NOMO-1 treated with DMSO at 0.1 percent for 48 hours (cell line): ENCODE data around the gene RGS7.

ENCODE experiments used
- DNase-seq: peaks from one replicate; lab custom pipeline; 2025; ENCODE audit not compliant: unreplicated experiment; lab: John Stamatoyannopoulos, UW

The RGS7 gene

DNA sequence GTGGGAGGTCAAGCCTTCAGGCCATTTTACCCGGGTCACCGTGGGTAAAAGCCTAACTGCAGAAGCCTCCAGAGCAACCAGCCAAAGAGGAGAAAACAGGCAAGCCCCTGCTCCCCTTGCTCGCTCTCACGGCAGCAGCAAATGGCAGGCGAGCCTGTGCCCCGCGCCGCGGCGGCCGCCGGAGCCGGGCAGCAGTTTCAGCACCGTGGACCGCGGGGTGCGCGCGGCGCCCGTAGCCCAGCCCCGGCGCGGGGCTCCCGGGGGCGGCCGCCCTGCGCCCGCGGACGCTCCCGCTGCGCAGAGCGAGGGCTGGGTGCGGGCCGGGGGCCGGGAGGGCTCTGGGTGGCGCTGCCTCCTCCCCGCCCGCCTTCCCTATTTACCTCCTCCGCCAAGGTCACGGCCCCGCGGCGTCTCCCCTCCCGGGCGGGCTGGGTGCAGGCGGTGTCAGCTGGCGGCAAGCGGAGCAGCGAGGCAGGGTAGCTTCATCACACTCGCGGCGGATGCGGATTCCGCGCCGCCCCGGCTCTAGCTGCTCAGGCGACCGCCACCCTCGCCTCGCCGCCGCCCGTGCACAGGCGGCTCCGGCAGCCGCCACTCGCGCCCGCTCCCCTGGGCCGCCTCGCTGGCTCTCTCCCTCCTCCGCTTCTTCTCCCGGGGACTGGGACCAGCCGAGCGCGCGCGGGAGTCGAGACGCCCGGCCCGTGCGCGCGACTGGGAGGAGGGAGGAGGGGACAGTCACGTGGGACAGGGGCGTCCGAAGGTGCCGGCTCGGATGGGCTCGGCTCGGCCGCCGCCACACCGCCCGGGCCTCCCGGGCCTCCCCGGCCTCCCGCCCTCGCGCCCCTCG, at the start of gene RGS7:
TSS of gene RGS7 (minus strand) at position 687 of the 847 bp plus-strand sequence.
- DNase-seq = no peak

DNA sequence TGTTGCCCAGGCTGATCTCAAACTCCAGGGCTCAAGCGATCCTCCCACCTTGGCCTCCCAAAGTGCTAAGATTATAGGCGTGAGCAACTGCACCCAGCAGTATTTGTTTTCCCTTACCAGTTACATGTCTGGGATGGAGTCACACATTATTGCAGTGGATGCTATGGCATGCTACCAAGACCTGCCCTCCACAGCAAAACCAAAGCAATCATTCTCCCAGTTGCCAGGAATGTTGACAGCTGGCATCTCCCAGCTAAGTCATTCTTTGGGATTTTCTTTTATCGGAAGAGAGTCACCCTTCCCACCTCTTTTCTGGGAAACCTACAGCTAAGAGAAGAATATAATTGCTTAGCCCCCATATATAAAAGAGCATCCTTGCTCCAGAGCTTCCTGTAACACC, 49.4 kb upstream of the RGS7 start:
- DNase-seq = no peak

DNA sequence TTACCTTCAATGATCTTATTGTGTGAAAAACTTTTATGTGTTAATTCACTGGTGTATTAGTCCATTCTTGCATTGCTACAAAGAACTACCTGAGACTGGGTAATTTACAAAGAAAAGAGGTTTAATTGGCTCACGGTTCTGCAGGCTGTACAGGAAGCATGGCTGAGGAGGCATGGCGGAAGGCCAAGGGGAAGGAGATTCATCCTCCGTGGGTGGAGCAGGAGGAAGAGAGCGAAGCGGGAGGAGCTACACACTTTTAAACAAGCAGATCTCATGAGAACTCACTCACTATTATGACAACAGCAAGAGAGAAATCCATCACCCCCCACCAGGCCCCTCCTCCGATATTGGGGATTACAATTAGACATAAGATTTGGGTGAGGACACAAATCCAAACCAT, 44.2 kb upstream of the RGS7 start:
- DNase-seq = no peak

DNA sequence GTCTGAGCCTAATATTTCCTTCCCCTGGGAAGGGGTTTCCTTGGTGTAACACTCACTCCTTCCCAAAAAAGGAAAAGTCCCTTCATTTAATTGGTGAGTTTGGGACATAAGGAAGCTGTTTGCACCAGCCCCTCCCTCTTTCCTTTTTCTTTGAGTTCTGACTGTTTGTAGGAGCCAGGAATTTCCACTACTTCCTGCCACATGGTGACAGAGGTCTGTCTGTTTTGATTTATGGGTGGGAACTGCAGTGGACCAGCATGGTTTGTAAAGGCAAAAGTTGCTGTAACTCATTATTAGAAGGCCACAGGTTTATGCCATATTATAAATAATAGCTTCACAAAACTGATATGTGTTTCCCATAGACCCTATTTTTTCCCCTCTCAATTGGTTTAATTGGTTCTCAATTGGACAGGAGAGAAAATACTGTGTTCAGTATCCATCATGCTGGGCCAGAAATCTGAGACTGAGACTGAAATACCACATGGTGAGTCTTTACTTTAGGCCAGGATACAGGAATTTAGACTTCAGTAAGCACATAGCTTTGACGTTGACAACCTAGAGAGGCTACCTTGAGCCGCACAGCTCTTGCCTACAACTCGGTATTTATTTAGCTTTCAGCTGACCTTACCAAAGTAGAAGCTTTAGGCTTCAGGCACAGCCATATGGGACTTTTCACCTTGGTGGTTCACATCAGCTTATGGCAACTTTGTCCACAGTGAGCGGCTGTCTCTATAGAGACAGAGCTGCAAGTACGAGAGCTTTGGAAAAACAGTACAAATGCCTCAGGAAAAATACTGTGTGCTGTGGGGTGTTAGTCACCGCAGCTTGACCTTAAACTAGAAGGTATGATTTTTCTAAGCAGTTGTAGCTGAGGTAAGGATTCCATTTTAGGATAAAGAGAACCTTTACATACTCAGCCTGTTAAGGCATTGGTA, 40.0 kb upstream of the RGS7 start:
- DNase-seq = no peak

DNA sequence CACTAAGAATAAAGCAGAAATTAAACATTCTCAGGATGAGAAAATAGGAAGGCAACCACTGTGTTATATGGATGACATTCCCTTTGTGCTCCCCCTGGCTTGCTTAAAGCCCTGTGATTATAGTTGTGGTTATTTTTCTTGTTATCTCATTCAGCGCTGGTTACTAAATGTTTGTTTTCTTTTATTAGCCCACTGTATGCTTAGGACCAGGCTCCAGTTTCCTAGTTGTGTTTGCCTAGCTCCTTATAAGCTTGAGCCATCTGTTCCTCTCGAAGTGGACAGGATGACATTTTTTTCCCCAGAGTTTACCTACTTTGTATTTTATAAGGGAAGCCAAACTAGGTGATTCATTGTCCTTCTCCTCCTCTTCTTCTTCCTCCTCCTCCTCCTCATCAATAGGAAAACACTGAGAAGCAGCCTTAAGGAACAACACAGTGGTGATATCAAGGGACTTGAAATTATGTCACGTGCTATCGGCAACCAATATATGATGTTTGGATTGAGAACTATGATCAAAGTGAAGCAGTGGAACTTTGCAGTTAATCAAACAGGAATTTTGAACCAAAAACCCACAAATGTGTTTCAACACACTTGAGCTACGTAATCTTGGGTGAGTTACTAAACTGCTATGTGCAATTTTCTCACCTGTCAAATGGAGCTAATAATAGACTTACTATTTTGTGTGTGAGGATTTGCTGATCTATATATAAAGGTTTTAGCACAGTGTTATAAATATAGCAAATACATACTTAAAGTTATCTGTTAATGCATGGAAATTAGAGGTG, 35.1 kb upstream of the RGS7 start:
- no peak for DNase-seq

DNA sequence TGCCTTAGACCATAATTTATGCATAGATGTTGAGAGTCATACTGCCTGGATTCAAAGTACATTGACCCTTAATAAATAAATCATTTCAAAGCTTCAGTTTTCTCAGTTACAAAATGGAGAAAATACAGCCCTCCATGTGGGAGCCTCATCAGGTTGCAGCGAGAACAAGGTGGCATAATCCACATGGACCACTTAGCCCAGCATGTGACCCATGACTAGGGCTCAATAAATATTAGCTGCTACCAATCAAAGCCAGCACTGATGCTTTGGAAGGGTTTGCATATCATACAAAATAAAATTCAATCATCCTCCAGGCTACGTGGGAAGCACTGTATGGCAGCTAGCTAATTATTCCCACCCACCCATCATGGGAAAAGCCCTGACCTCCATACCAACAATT, 33.5 kb upstream of the RGS7 start:
- DNase-seq = no peak

DNA sequence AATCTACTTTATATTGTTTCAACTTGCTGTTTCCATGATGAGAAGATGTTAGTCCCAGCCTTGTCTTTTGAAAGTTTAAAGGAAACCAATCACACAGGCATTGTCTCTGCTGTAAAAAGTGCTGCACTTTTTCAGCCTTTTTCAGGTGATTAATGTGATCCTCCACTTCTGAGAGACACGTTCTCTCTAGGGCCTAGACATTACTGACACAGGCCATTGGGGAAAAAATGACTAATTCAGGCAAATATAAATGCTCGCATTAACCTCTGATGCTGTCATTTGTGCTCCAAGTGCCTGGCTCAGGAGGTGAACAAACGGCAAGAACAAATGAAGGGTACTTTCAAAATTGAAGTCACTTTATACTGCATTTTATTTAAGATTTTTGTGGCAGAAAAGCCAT, 32.4 kb upstream of the RGS7 start:
- no peak for DNase-seq

DNA sequence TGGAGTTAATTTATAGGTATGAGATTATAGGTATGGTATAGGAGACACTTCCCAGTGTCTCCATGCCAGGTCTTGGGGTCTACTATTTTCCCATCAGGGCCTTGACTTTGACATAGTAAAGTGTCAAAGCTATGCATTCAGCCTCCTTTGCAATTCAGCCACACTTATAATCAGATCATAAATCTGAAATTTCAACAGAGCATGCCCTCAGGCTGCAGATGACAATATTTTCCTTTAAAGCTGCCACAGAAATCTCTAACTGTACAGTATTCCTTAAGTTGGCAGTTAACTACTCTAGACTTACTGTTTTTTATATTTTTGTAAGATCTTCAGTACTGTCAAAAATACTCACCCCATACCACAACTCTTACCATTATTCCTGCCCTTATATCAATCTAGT, 30.2 kb upstream of the RGS7 start:
- no peak for DNase-seq

DNA sequence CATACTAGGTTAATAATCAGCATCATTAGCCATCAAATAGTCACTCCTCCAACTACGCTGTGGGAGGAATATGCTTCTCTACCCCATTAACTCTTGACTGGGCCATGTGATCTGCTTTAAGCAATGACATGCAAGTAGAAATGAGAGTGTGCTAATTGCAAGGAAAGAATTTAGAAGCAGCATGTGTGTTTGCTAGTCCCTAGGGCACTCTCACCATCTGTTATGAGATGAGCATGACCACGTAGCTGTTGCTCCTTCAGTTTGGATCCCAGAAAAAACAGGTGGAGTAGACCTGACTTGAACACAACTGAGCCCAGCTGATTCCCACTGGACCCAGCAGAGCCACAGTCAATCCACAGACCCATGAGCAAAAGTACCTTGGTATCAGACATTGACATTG, 19.7 kb upstream of the RGS7 start:
- no peak for DNase-seq

DNA sequence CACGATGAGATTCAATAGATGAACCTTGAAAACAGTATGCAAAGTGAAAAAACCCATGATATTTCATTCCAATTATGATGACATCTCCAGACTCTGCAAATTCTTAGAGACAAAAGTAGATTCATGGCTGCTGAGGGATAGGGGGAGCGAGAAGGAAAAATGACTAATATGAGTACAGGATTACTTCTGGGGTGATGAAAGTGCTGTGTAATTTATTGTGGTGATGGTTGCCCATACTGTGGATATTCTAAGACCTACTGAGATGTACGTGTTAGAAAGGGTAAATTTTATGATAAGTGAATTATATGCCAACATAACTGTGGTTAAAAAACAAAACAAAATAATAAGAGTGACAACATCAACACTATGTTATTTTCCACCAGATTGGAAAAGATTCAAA, 18.9 kb upstream of the RGS7 start:
- DNase-seq = no peak

DNA sequence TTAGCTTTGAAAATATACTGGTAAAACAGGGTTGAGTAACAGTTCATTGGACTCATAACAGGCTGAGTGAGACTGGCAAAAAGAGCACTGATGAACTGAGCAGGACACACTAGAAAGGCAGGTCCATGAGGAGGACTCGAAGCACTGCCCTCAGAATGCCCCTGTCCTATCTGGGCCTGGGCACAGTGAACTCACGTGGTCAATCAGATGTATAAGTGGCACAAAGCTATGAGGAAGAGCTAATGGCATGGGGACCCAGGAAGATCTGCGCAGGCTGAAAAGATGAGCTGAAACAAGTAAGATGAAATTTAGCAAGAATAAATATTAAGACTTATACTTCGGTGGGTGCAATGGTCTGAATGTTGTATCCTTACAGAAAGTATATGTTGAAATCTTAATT, 9.2 kb upstream of the RGS7 start:
- DNase-seq = no peak

DNA sequence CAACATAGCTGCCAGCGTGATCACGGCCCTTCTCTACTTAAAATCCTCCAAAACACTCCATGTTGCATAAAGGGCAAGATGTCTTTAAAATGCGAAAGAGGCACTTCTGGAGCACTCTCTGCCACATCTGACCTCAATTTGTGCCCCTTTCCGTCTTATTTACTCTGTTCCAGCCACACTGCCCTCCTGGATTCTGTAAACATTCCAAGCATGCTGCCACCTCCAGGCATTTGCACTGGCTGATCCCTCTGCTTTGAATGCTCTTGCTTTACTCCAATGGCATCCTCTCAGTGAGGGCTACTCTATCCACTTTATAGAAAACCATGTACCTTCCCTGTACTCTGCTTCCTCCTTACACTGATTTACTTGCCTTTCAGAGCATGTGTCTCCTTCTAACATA, 5.3 kb upstream of the RGS7 start:
- no peak for DNase-seq

DNA sequence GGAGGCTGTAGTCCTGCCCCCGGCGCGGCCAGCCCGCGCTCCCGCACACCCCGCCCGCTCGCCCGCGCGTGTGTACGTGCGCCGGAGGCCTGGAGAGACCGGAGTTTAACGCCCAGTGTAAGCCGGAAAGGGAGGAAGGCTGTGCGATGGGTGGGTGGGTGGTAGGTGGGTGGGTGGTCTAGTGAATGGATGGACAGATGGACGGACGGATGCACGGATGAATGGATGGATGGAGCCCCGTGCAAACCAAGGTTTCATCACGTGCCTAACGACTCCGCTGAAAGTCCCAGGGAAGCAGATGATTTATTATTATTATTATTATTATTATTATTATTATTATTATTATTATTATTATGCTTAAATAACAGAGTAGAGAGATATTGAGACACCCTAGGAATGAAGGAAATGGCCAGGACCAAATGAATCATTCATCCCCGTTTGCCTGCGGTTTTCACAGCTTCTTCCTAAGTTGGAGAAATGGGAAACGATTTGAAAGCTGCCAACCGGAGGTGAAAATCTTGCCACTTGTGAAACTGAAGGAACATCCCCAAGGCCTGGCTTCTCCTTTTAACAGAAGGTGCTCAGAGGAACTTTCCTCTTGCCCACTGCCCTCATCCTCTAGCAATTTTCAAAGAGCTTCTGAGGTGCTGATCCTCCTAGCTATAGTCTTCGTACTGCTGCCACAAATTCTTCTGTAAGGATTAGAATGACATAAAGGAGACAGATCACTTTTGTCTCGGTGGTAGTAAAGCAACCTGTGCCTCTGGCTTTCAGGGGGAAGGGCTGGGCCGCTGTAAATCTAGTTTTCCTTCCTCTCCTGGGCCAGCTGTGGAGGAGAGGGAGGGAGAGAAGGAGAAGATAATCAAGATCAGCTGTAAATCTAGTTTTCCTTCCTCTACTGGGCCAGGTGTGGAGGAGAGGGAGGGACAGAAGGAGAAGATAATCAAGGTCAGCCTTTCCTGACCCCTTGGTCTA, 648 bp upstream of the RGS7 start:
- no peak for DNase-seq

DNA sequence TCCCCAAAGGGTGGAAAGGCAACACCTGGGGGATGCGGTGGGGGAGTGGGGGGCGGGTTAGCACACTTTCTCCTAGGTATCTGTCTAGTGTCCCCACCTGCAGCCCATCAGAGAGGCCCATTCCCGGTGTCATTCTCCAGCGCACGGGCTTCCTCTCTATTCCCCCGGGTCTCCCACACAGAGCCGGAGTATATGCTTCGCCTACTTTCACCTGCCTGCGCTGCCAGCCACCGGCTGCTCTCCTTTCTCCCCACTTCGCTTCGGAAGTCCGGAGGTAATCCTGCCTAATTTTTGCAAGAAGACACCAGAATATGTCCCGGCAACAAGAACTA, 852 bp downstream of the RGS7 start:
- DNase-seq = no peak

DNA sequence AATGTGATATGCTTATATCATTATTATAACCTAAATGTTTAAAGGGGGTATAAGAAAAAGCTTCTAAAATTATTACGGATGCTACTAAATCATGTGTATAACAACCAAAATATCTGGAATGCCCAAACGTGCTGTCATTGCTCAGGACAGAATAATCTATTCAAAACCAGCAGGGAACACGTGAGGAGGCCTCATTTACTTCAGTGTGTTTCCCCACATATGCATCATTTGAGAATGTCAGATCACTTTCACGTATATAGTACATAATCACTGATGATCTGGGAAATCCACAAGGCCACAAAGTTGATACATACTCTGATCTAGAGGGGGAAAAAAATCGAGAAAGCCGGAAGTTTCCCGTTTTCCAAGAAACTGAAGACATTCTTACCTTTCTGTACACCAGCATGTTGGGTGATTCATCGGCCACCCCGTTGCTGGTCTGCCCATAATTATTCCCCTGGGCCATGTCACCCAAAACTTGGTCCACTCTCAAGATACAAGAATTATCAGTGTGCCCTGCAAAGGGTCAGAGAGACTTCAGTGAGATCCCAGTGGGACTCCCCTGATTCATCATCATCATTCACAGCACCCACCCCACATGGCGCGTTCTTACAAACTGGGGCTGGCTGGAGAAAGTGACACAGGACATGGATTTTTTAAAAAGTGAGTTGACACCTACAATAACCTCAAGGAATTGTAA, 1.5 kb downstream of the RGS7 start:
- no peak for DNase-seq

DNA sequence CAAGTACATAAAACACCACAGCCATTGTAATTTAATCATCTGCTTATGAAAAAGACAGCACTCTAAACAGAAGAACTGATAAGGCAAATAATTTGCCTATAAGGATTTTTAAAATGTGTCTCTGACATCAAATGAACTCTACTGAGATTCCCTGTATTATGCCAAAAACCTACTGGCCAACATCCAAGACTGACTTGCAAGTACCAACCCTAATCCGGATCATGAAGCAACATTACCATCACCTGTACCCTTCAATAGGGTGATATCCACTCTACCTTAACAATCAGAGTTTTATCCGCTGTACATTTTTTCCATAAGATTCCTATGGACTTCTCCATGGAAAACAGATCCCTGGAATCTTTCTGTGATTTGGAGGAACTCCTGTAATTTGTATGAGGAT, 4.6 kb downstream of the RGS7 start:
- DNase-seq = no peak

DNA sequence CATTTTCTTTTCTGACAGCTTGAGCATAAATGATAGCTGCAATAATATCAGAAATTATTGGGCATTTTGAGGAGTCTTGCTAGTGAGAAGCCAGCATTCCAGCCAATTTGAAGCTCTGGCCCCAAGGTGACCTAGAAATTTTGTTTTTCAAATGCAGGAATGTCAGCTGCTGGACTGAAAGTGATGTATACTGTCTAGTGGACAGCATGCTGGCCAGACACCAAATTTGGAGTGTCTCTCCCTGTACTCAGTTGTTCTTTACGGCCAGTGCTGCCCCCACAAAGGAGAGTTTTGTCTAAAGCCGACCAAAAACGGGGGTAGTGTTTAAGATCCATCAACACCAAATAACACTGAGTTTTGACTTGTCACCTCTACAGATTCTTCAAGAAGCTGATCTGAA, 5.2 kb downstream of the RGS7 start:
- DNase-seq = no peak

DNA sequence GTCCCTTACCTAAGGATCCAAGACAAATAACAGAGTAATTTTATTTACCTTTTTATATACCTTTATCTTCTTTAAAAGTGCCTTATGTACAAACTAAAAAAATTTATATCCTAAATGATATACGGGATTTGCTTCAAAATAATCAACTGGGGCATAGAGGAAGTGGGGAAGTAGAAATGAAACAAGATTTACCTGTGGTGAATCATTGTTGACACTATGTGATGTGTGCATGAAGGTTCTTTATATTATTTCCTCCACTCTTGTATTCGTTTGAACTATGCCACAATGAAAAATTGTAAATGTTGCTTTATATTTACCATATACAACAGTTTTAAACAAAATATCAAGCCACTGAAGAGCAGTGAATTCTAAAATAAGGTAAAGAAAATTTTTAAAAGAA, 13.0 kb downstream of the RGS7 start:
- no peak for DNase-seq

DNA sequence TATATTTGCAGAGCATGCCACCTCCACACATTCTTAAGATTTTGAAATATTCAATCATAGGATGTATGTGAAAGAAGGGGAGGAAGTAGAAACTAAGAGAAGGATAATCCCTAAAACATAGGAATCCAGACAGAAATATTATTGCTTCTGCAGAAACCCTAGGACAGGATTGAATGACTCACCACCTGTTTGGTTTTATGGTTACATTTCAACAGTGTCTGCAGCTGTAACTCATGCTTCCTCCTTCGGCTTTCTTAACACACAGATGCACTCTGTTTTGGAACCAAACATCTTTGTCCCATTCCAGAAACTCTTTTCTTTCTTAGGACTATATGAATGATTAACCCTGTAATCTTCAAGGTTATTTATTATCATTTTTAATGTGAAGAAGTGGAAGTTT, 20.7 kb downstream of the RGS7 start:
- DNase-seq = peak; percentile 13

DNA sequence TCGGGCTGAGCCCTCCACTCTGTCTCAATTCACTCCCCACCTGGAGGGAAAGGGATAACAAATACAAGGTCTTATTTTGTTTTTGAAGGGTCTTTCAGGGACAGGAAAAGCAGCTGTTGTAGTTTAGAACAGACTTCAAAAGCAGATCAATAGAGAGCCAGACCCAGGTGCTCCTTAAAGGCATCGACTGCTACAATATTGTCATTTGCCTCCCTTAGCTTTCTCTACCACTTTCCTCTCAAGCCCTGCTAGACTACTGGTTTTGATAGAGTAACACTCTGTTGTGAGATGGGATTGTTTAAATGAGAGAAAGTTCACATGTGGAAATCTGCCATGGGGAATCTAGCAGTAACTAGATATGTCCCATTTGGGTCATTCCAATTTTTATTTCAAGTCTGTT, 24.0 kb downstream of the RGS7 start:
- DNase-seq = no peak
